ENCODE results near the gene KAT7.

KAT7 gene

DNA sequence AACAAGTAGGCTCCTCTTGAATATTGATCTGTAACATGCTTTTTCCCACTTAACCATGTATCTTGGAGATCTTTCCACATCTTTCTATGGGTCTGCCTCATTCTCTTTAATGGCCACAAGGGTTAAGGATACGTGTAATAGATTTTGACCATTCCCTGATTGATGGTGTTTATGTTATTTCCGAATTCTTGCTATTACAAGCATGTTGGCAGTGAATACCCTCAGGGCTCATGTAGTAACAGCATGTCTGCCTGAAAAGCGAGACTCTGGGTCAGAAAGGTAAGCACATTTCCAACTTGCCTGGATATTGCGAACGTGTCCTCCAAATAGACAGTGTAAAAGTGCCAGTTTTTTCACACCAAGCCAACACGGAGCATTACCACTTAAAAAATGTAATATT is 54.4 kb downstream of the KAT7 start:
- TF ChIP-seq, protein P1, sequence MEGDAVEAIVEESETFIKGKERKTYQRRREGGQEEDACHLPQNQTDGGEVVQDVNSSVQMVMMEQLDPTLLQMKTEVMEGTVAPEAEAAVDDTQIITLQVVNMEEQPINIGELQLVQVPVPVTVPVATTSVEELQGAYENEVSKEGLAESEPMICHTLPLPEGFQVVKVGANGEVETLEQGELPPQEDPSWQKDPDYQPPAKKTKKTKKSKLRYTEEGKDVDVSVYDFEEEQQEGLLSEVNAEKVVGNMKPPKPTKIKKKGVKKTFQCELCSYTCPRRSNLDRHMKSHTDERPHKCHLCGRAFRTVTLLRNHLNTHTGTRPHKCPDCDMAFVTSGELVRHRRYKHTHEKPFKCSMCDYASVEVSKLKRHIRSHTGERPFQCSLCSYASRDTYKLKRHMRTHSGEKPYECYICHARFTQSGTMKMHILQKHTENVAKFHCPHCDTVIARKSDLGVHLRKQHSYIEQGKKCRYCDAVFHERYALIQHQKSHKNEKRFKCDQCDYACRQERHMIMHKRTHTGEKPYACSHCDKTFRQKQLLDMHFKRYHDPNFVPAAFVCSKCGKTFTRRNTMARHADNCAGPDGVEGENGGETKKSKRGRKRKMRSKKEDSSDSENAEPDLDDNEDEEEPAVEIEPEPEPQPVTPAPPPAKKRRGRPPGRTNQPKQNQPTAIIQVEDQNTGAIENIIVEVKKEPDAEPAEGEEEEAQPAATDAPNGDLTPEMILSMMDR (IDR thresholded peaks at IDR 0.05; ENCODE audit: low read depth, low read length, missing control alignments): no peak

DNA sequence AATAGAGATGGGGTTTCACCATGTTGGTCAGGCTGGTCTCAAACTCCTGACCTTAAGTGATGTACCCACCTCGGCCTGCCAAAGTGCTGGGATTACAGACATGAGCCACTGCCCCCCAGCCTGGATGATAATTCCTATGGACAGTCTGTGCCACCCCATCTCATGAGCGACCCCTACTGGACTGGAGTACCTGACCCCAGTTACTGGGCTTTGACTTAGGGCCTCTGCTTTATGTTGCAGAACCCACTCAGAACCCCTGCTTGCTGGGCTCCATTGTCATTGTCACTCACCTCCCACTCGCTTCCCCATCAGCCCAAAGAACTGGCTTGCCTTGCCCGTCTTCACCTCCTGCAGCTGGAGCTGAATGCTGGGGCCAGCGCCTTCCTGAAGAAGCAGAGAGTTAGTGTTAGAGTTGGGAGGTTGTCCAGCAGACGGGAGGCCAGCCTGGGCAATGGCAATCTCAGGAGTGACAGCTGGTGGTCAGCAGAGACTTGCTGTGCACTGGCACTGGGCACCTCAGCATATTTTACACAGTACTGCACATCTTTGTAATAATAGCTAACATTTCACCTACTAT is 55.4 kb downstream of the KAT7 start:
- TF ChIP-seq, protein P1 (IDR thresholded peaks at IDR 0.05; ENCODE audit: low read depth, low read length, missing control alignments): peak; percentile 66
- in situ Hi-C loops (cut with HindIII; ENCODE audit: low pct_ligation_motif_present, low sequenced_read_pairs): no loop called here
- Histone ChIP-seq H3K27me3 (replicated peaks) (no peaks in the 10 kb centered on the region), H3K4me3 (ENCODE audit: low read depth, low read length) (no peak overlapping the region), H3K36me3 (replicated peaks) (no peaks in the 10 kb centered on the region), H3K27ac (no peak overlapping the region)
- no peak for DNase-seq

More for the DNA sequence above, 54.4 kb downstream of the KAT7 start:
- H3K27me3 ChIP-seq (replicated peaks): no peaks in the 10 kb centered on the region
- in situ Hi-C loops (cut with HindIII; ENCODE audit: low pct_ligation_motif_present, low sequenced_read_pairs): no loop called here
- DNase-seq: no peak
- no peak overlapping the region for H3K4me3 ChIP-seq (ENCODE audit: low read depth, low read length)
- no peaks in the 10 kb centered on the region for H3K36me3 ChIP-seq (replicated peaks)
- no peak overlapping the region for H3K27ac ChIP-seq

DNA sequence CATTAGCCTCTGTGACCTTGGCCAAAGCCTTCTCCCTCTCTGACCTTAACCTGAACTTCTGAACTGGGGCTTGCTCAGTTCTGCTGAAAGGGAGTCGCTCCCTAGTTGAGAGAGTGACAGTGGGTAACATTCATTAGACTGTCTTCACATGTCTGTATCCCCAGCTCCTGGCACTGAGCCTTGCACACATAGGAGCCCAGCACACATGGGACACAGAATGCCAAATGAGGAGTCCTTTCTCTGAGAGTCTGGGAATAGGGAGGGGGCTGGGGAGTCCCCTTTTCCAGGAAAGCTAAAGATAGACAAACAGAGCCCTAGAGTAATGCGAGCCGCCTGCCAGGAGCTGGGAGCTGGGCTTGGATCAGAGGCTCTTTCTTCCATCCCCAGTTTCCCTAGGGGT is 56.8 kb downstream of the KAT7 start:
- TF ChIP-seq, protein P1 (IDR thresholded peaks at IDR 0.05; ENCODE audit: low read depth, low read length, missing control alignments): no peak
- DNase-seq: no peak
- Histone ChIP-seq H3K27ac (no peak overlapping the region), H3K36me3 (replicated peaks) (no peaks in the 10 kb centered on the region), H3K4me3 (ENCODE audit: low read depth, low read length) (no peak overlapping the region), H3K27me3 (replicated peaks) (no peaks in the 10 kb centered on the region)
- in situ Hi-C loops (cut with HindIII; ENCODE audit: low pct_ligation_motif_present, low sequenced_read_pairs): no loop called here

DNA sequence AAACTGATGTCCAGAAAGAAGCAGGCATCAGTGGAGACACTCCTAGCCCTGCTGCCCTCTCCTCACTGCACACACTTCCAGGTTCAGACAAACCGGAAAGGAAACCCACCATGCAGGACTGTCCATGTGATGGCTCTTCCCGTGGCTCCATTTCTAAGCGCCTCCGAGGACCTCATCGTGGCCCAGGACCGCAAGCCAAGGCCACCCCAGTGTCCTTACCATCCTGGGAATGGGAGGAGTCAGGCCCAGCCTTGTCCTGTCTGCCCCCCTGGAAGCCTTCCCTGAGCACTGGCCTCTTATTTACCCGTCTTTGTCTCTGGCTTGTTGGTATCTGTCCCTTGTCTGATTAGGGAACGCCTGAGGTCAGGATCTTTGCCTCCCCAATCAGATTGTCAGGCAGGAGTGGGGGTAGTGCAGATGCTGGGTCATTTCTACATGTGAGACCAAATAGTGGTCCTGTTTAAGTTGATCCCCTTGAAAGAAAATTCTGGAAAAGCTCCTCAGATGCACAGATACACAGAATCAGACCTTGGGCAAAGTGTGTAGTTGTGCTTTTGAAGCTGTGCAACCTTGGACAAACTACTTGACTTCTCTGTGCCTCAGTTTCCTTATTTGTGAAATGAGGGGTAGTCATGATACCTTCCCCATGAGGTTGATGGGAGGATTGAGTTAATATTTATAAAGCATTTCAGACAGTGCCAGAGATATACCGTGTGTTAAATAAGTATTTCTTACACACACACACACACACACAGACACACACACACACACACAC is 58.6 kb downstream of the KAT7 start:
- H3K4me3 ChIP-seq (ENCODE audit: low read depth, low read length): no peak overlapping the region
- H3K36me3 ChIP-seq (replicated peaks): no peaks in the 10 kb centered on the region
- TF ChIP-seq, protein P1 (IDR thresholded peaks at IDR 0.05; ENCODE audit: low read depth, low read length, missing control alignments): no peak
- DNase-seq: no peak
- H3K27ac ChIP-seq: no peak overlapping the region
- in situ Hi-C loops (cut with HindIII; ENCODE audit: low pct_ligation_motif_present, low sequenced_read_pairs): no loop called here
- no peaks in the 10 kb centered on the region for H3K27me3 ChIP-seq (replicated peaks)

DNA sequence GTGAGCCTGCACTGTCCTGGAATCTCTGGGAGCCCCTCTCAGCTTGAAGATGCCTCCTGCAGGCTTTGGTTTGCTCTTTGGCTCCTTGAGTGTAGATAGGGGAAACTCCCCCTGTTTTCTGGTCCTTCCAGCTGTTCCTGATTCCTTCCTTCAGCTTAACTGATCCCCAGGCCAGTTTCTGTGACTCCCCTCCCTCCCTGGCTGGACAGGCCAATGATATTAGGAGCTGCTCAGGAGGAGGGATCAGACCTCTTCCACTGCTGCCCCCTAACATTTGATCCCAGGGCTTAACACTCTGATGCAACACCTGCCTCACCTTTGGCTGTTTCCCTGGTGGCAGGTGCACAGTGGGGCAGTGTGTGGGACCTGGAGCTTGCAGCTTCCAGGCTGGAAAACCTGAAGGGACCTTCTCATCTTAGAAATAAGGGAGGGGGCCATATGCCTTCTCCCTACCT is 59.6 kb downstream of the KAT7 start, which contains the start of gene TAC4:
TSS of gene TAC4 (minus strand) at position 51 of the 455 bp plus-strand sequence. CDS start 52 bp downstream, outside the sequence.
- Histone ChIP-seq H3K27me3 (replicated peaks) (peaks cover 2% of the 10 kb centered on the region), H3K4me3 (ENCODE audit: low read depth, low read length) (no peak within 1 kb of the TSS), H3K27ac (no peak within 1 kb of the TSS), H3K36me3 (replicated peaks) (no peaks in the 10 kb centered on the region)
- DNase-seq: no peak
- in situ Hi-C loops (cut with HindIII; ENCODE audit: low pct_ligation_motif_present, low sequenced_read_pairs): no loop called here
- TF ChIP-seq, protein P1 (IDR thresholded peaks at IDR 0.05; ENCODE audit: low read depth, low read length, missing control alignments): no peak

All from brain microvascular endothelial cell (primary cell).